ENCODE results near the gene NDUFS2.
A peak's percentile ranks its signal among the peaks of the same experiment; 100 is the strongest.

The NDUFS2 gene

GRCh38 chr1:161172776-161173376, 29.3 kb upstream of the NDUFS2 start:
- no peak for DNase-seq

GRCh38 chr1:161173711-161174110, 28.5 kb upstream of the NDUFS2 start:
- DNase-seq: no peak

GRCh38 chr1:161174911-161175310, 27.3 kb upstream of the NDUFS2 start:
- no peak for DNase-seq

DNA sequence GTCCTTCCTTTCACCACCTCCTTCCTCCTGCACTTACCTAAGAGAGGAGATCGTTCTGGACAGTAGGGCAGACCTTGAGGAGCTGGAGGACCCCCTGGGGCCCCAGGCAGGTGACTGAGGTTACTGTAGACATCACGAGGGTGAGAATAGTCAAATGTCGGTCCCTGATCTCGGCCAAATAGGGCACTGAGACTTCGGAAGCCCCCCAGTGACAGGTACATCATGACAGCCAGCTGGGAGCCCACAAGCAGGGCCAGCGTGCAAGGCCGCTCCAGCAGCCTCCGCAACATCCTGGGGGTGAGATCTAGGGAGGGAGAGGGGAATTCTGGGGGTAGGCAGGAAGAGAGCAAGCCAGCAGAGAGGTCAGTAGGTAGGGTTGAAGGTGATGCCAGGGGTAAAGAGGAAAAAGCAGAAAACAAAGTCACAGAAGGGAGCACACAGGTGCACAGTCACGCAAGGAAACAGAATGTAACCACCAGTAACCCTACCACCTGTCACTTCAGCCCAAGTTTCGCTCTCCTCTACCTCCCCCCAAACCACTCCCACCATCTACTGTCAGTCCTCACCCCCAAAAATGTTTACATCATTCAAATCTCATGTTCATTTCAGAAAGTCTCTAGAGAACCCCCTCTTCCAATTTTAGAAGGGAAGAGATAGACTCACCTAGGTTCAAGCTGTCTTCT, 26.3 kb upstream of the NDUFS2 start:
- no peak for DNase-seq

DNA sequence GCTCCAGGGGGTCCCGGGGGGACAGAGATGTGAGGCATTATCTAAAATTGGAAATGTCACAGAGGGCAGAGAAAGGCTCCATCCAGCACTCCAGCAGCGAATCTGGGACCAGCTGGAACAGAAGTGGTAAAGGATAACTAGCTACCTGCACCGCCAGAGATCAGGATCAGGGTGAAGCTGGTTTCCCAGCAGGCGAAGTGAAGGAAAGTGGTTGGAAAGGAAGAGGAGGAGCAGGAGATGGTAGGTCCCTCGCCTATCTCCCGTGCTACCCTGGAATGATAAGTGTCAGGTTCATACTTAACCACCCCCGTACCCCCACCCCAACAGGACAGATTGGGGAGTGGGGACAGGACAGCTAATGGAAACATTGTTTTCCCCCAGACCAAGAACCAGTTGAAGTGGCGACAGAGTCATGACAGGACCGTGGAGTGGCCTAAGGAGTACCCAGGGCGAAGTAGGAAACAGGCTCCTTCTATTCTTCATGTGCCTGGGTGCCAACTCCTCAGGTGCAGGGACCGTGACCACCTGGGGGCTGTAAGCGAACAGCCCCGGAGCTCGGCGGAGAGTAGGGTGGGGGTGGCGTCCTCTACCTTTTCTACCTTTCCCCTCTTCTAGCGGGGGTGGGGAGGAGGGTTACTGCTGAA, 25.6 kb upstream of the NDUFS2 start:
- no peak for DNase-seq

DNA sequence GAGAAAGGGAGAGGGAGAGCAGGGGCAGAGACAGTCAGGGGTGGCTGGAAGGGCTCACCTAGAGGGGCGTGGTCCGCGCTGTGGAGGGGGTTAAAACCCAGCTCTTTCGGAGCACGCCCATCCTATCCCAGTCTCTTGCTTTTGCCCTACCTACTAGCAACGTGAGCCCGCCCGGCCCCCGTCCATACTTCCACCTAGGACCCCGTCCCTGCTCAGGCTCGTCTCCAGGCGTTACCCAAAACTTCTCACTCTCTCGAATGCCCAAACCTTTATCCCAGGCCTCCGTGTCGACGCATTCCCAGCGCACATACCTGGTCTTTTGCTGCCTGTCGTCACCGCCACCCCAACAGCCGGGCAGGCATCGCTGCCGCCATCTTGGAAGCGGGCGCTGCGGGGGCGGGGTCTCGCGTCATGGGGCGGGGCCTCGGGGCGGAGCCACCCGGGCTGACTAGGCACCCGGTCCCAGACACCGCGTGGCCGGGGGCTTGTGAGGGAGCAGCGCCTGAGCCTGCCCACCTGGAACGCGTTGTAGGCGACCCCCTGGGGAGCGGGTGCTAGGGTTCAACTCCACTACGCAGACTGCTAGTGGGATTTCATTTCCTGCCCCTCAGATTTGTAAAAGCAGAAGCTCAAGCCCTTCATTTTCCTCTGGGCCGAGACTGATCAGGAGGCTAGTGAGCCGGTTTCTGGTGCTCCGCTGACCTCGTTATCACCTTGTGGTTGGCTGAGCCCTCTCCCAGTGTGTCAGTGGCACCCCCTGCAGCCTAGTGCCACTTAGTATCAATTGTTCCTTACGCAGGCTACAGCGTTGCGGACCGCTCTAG, 24.8 kb upstream of the NDUFS2 start, which contains the start of gene B4GALT3:
TSS of gene B4GALT3 (minus strand) at position 396 of the 824 bp plus-strand sequence. CDS start 1,447 bp downstream, outside the sequence.
- peak; percentile 99 for DNase-seq

- DNase-seq: no peak
These were observed 24.3 kb upstream of the NDUFS2 start for GRCh38 chr1:161177936-161178244.

GRCh38 chr1:161179698-161180097, 22.5 kb upstream of the NDUFS2 start:
- DNase-seq: no peak

- DNase-seq: no peak
These were observed 21.5 kb upstream of the NDUFS2 start for GRCh38 chr1:161180639-161181038.

DNA sequence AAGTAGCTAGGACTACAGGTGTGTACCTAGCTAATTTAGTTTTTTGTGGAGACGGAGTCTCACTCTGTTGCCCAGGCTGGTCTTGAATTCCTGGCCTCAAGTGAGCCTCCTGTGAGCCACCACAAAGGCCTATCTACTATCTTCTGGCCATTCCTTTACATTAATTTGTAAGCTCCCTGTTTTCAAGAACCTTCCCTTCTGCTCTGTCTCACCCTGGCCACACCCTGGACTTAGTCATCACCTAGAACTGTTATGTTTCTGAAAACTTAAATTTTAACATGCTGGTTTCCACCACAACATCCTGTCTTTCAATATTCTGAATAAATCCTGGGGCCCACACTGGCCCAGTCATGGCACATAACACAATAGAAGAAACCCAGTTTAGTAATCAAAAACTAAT, 20.0 kb upstream of the NDUFS2 start:
- peak; percentile 55 for DNase-seq

- DNase-seq: peak; percentile 62
These were observed 16.9 kb upstream of the NDUFS2 start for GRCh38 chr1:161185282-161185682.

DNA sequence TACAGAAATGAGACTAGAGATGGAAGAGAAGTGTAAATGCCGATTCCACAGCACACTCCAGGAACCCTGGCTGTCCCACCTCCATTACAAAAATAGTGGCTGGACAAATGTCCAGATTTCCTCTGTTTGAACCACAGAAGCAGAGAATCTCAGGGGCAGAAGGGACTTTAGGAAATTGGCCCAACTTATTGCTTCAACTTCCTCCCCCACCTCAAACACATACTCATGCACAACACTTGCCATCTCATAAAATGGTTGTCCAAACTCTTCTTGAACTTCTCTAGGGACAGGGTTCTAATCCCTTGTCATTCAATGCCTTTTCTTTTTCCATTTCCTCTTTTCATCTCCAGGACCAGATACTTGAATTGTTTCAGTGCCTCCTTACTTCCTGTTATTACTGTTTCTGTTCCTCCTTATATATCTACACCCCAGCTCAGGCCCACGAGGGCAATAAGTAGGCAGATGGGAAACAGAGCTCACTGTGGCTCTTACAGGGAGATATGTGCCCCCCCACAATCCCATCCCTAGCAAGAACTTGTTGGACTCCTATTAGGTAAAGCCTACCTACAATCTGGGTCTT, 16.3 kb upstream of the NDUFS2 start:
- no peak for DNase-seq

- no peak for DNase-seq
These were observed 14.9 kb upstream of the NDUFS2 start for GRCh38 chr1:161187311-161187710.

GRCh38 chr1:161188381-161188780, 13.8 kb upstream of the NDUFS2 start:
- no peak for DNase-seq

DNA sequence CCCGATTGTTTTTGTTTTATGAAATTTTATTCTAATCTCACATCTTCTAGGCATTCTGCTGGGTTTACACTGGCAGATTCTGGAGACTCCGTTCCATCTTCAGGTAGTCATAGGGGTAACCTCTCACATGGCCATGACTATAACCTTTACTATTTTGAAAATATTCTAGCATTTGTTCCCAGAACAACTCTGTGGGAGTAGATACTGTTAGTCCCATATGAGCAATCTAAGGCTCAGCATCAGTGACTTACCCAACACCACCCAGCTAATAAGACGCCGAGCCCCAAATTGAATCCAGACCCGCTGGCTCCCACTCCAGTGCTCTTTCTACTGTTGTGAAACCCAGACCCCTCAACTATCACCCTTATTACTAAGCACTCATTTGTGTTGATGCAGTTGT, 13.1 kb upstream of the NDUFS2 start:
- DNase-seq: no peak

DNA sequence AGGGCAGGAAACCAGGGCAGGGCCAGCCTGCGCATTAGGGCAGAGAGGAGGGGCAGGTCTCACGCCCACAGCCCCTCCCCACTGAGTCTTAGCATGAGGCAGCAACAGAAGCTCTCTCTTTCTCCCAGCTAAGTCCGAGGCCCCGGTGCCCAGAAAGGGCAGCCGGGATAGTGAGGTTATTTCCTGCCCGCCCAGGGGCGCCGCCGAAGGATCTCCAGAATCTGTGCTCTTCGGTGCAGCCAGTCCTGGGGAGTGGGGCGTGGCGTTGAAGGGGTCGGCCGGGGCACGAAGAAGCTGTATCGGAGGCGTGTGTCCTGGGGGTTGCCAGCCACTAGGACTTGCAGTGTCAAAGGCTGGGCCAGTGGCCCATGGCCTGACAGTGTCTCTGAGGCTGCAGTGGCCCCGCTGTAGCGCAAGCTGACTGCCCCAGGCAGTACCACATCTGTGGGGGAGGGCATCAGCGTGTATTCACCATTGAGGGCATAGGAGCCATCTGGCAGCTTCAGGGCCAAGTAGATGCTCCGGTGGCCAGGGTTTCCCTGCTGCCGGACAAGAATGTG, 11.1 kb upstream of the NDUFS2 start:
- DNase-seq: no peak

GRCh38 chr1:161191971-161192370, 10.2 kb upstream of the NDUFS2 start:
- DNase-seq: no peak

GRCh38 chr1:161192476-161193465, 9.4 kb upstream of the NDUFS2 start:
- peak; percentile 61 for DNase-seq

DNA sequence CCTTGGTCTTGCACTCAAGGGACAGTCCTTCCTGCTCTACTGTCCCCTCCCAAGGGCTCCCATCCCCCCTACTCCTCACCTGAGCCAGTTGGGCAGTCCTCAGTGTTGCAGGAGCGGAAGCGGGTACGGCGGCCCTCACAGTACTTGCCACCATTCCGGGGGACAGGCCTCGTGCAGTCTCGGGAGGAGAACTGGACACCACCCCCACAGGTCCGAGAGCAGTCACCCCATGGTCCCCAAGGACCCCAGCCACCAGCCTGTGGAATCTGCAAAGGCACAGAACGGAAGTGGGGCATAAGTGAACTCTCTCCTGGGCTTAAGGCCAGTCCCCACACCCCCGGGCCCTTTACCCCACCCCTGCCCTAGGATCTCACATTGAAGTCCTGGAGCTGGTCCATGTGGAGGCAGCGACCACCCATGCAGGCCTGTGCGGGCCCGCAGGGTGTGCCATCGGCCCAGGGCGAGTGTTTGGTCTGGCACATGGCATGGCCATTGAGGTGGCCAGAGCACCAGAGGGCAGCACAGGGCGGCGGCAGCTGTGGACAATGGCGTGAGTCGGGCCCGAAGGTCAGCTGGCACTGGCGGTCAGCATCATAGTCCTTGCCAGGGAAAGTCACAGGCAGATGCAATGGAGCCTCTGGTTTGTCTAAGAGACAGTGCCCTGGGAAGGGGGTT, 8.5 kb upstream of the NDUFS2 start:
- no peak for DNase-seq

GRCh38 chr1:161195171-161195570, 7.0 kb upstream of the NDUFS2 start:
- DNase-seq: no peak

DNA sequence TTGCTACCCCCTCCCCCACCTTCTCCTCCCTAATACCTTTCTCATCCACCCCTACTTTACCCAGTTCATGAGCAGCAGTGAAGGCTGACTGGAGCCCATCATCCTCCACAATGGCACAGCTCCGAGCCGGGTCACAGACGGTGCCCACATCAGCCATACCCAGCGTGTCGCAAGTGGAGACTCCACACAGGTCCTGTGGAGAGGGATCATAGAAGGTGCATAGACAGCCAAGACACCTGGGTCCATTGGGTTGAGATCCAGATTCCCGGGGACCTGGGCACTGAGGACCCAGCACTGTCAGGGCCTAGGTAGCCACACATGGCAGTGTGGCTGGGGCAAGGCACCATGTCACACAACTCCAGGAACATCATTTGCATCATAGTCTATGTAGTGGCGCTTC, 6.1 kb upstream of the NDUFS2 start:
- no peak for DNase-seq
